Measurements from ENCODE around the gene GOLGA5.
"Not testable (repeated sequence)": the region's sequence is repeated elsewhere in the genome, so short reads cannot be mapped to it uniquely, and the experiment has no call there.

The GOLGA5 gene, protein sequence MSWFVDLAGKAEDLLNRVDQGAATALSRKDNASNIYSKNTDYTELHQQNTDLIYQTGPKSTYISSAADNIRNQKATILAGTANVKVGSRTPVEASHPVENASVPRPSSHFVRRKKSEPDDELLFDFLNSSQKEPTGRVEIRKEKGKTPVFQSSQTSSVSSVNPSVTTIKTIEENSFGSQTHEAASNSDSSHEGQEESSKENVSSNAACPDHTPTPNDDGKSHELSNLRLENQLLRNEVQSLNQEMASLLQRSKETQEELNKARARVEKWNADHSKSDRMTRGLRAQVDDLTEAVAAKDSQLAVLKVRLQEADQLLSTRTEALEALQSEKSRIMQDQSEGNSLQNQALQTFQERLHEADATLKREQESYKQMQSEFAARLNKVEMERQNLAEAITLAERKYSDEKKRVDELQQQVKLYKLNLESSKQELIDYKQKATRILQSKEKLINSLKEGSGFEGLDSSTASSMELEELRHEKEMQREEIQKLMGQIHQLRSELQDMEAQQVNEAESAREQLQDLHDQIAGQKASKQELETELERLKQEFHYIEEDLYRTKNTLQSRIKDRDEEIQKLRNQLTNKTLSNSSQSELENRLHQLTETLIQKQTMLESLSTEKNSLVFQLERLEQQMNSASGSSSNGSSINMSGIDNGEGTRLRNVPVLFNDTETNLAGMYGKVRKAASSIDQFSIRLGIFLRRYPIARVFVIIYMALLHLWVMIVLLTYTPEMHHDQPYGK

DNA sequence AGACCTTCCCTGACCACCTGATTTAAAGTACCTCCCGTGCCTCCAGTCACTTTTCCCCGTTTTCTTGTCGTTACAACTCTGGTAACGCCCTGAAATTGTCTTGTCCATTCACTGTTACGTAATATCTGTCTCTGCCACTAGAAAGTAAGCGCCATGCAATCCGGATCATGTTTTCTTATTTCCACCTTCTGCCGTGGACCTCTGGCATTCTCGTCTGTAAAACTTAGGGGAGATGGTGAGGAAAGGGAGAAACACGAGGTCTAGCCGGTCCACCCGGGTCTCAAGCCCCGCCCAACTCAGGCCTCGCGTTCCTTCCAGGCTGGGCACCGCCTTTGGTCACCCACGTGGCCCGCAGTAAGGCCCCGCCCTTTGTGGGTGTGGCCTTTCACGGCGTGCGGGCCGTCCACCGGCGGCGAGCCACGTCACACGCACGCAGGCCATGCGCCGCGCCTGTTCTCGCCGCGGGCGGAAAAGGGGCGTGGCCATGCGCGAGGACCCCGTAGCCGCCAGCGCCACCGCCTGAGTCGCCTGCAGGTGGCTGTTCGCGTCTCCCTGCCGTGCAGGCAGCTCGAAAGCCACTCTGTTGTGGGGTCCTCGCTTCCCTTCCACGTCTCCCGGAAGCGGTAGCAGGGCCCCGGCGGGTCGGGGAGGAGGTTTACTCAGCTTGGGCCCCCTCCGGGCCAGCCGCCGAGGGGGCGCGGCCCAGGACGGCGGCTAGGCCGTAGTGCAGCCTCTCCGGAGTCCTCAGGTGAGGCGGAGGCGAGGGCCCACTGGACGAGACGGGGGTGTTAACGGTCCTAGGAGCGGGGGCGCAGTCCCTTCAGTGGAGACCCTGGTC is at the start of gene GOLGA5:
TSS of gene GOLGA5 (plus strand) at position 597 of the 838 bp plus-strand sequence. CDS start 3,133 bp downstream, outside the sequence.
- peak; percentile 99 for DNase-seq

DNA sequence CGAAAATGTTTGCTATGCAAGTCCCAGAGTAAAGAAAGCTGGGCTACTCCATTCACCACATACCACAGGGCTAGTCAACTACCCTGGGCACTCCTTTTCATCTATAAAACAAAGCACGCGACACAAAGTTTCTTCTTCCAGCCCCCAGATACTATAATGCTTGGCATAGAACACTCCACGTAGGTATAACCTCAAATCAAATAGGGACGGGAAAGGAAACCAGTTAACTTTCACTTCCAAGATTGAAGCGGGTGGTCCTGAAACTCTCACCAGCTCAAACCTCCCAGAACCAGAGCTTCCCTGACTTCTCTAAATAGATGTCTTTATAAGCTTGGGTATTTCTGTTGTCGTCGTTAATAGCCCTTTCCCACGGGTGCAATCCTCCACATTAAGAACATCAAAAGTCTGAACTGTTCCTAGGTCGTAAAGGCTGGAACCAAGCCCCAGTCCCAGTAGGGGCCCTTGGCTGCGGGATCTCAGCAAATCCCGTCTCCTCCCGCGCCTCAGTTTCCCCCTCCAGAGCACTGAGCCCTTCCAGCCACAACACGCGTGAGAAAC is 46.3 kb upstream of the GOLGA5 start:
- DNase-seq = no peak

DNA sequence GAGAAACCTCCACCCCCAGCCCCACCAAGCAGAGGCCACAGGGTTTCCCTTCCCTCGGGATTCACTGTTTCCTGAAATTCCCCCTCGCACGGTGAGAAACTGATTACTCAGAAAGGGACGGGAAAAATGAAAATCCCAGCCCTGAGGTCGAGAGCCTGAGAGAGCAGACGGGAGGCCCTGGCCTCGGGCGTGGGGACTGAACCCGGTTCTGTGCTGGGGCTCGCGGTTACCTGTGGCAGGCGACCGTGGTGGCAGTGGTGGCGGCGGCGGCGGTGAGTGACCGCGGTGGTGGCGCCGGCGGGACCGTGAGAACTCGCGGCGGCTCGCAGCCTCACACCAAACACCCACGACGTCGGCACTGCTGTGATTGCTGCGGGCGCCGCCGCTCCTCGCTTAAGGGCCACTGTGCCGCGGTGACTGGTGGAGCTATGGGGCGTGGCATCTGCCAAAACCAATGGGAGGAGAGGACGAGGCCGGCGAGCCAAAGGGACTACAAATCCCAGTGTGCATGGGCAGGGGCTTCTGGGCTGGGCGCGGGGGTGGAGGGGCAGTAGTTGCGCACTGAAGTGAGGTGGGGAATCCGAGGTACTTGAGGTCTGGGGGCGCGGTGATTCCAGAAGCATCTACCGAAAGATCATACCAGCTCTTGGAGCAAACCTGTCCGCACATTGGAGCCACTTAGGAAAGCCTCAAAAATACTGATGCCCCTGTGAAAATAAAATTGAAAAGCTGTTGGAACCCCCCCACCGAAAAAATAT is 45.7 kb upstream of the GOLGA5 start, which contains the start of gene LGMN:
TSS of gene LGMN (minus strand) at position 369 of the 758 bp plus-strand sequence. CDS start 15,841 bp downstream, outside the sequence.
- no peak for DNase-seq

DNA sequence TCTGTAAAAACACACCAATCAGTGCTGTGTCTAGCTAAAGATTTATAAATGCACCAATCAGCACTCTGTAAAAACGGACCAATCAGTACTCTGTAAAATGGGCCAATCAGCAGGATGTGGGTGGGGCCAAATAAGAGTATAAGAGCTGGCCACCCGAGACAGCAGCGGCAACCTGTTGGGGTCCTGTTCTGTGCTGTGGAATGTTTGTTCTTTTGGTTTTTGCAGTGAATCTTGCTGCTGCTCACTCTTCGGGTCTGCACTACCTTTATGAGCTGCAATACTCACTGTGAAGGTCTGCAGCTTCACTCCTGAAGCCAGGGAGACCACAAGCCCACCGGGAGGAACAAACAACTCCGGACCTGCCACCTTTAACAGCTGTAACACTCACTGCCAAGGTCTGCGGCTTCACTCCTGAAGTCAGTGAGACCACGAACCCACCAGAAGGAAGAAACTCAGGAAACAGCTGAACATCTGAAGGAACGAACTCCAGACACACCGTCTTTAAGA is 43.8 kb upstream of the GOLGA5 start:
- peak; percentile 81 for DNase-seq

DNA sequence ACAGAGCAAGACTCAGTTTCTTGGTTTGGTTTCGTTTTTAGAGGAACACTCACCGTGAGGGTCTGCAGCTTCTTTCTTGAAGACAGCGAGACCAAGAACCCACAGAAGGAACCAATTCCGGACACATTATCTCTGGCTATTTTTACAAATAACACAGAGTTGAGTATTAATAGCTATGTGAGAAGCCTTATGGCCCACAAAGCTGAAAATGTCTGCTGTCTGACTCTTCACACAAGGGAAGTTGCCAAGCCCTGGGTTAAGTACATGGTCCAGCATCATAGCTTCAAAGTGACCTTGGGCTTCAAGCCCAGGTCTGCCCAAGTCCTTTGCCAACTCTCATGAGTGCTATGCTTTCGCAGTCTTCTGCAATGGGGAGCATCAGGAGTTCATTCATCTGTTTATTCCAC is 43.1 kb upstream of the GOLGA5 start:
- DNase-seq = no peak

DNA sequence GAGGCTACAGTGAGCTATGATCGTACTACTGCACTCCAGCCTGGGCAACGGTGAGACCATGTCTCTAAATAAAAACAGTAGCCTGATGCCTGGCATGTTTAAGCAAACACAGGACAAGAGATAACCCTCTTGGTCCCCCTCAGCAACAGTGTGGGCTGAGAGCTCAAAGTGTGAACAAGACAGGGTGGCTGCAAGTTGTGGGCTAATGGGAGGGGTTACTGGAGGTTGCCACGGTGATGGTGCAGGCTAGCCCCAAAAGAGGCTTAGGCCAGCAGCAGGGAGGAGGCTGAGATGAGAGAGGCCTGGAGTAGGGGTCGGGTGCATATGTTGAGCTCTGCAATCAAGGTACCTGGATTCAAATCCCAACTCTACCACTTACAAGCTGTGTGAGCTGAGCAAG is 42.3 kb upstream of the GOLGA5 start:
- DNase-seq = no peak

DNA sequence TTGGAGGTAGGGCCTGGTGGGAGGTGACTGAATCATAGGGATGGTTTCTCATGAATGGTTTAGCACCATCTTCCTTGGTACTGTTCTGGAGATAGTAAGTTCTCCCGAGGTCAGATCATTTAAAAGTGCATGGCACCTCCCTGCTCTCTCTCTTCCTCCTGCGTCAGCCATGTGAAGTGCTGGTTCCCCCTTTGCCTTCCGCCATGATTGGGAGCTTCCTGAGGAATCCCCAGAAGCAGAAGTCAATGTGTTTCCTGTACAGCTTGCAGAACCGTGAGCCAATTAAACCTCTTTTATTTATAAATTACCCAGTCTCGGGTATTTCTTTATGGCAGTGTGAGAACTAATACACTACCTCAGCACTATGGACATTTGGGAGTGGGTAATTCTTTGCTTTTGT is 40.9 kb upstream of the GOLGA5 start:
- peak; percentile 80 for DNase-seq

DNA sequence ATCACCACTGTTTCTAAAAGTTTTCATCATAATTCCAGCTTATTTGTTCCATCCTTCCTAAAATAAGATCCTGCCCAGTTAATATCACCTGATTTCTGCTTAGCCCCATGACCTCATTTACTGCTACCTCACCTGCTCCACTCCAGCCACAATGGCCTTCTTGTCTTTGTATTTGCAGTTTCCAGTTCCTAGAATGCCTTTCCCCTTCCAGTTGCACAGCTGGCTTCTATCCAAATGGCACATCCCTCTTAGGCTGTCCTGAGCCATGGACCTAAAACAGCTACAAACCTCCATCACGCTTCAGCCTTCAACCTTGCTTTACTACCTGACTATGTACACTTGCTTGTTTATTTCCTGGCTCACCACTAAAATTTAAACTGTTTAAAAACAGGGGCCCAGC is 39.1 kb upstream of the GOLGA5 start:
- DNase-seq = no peak

DNA sequence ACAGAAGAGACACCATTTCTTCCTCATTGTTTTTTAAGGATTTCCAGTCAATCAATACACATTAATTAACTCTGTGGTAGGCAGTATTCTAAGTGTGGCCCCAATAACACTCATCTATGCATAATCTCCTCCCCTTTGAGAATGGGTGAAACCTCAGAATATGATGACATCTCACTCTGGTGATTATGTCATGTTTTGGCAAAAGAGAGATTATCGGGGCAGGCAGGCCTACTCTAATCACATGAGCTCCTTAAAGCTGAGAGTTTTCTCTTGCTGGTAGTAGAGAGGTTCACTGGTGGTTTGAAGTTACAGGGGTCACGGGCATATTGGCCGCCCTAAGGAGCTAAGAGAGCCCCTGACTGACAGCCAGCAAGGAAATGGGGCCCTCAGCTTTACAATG is 38.6 kb upstream of the GOLGA5 start:
- no peak for DNase-seq

DNA sequence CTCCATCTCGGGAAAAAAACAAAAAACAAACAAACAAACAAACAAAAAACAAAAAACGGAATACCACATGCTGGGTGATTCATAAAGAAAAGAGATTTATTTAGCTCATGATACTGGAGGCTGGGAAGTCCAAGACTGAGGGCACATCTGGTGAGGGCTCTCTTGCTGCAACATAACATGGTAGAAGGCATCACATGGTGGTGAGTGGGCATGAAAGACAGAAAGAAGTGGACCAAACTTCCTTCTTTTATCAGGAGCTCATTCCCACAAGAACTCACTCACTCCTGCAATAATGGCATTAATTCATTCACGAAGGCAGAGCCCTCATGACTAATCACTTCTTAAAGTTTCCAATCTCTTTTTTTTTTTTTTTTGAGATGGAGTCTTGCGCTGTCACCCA is 37.7 kb upstream of the GOLGA5 start:
- DNase-seq = no peak

DNA sequence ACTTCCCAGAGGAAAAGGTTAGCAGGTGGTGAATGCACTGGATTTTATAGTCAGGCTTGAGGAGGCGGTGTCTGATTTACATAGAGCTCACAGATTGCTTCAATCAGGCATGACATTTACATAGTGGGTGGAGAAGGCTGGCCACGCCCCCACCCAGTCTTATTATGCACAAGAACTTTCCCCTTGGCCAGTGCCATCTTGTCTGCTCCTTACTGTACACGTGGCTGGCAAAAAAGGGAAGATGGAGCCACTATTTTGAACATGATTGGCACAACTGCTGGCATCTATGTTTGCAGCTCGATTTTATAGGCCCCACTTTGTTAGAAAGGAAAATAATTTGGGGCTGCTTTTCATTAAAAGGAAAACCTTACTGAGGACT is 34.8 kb upstream of the GOLGA5 start:
- no peak for DNase-seq

DNA sequence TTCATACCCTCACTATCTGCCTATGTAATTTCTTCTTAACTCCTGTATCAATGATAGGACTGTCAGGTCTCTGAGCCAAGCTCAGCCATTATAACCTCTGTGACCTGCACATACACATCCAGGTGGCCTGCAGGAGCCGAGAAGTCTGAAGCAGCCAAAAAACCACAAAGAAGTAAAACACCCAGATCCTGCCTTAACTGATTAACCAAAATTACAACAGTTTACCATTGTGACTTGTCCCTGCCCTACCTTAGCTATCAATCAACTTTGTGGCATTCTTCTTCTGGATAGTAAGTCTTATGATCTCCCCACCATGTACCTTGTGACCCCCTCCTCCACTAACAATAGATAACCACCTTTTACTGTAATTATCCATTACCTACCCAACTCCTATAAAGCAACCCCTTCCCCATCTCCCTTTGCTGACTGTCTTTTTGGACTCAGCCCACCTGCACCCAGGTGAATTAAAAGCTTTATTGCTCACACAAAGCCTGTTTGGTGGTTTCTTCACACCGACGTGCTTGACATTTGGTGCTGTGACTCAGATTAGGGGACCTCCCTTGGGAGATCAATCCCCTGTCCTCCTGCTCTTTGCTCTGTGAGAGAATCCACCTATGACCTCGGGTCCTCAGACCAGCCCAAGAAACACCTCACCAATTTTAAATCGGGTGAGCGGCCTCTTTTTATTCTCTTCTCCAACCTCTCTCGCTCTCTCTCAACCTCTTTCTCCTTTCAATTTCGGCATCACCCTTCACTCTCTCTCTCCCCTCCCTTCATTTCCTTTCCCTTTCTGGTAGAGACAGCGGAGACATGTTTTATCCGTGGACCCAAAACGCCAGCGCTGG is 34.2 kb upstream of the GOLGA5 start:
- no peak for DNase-seq

DNA sequence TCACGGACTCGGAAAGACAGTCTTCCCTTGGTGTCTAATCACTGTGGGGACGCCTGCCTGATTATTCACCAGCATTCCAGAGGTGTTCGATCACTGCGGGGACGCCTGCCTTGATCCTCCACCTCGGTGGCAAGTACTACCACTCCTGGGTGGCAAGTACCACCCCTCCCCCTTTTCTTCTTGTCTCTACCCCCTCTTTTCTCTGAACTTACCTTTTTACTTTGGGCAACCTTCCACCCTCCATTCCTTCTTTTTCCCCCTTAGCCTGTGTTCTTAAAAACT is 33.6 kb upstream of the GOLGA5 start:
- DNase-seq = no peak

DNA sequence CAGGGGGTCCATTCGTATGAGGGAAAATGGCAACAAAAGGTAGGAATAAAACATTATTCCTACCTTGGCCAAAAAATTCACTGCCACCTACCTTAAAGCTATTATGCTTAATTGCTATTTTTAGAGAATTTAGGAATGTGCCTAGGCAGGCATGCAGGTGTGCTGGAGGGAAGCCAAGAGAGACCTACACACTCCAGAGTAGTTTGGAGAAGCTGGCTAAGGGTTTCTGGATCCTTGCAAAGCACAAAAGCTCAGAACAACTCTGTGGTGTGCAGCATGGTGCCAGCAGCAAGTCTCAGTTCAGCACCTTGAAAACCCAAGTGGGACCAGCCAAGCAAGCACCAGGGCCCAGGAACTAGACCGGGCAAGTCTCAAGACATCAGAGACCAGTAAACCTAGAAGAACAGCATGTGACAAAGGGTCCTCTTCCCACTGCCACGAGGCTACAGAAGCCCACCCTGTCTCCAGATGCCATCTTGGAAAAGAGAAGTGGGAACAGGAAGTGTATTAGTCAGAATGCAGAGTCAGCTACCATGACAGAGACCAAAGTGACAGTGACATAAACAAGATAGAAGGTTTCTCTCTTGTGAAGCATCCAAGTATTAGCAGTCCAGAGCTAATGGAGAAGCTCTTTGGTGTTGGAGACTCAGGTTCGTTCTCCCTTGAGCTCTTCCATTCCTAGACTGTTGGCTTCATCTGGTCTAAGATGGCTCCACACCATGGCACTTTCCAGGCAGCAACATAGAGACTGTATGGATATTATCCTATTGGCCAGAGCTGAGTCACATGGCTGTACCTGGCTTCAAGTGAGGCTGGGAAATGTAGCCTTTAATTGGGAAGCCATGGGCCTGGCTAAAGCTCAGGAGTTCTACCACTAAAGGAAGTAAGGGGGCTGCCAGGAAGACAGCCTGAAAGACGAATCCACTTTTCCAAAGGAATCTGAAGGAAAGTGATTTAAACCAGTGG is 30.2 kb upstream of the GOLGA5 start:
- not testable (repeated sequence) for DNase-seq

DNA sequence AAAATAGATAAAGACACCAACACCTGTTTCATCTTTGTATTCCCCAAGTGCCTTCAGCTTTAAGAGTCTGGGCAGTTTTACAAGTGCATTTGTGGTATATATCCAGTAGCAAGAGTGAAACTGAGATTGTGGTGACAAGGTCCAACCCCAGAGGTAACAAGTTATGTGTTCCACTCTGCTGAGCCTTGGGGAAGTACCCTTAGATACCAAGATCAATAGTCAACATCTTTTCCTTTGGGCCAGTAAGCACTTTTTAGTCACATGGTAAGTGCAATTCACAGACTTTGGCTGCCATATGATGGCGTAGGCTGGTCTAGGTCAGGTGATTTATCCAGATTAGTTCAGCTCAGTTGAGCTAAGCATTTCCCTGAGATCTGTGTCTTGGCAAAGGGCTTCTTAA is 25.9 kb upstream of the GOLGA5 start:
- not testable (repeated sequence) for DNase-seq

DNA sequence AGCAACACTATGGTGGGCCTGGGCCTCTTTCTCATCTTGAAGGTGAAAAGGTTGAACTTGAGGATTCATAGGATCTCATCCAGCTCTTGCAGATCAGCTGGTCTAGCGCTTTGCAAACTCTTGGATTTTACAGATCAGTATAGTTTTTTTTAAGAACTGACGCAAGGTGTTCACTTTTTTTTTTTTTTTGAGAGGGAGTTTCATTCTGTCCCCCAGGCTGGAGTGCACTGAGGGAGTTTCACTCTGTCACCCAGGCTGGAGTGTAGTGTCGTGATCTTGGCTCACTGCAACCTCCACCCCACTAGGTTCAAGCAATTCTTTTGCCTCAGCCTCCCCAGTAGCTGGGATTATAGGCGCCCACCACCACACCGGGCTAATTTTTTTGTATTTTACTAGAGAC is 25.3 kb upstream of the GOLGA5 start:
- DNase-seq = no peak

DNA sequence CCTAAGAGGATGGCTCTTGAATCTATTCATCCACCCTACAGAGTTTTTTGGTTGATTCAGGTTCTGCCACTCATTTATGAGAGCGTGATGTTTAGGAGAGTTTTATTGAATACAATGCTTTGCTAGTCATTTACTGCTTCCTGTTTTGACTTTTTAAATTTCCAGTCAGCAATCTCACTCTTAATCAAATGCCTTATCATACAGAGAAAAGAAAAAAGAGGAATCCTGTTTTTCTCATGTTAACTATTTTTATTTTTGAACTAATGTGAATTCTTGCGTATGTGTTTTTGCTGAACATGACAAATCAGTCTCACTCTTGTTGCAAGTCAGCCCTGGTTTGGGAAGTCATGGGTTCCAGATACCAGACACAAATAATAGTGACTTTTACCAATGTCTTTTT is 23.6 kb upstream of the GOLGA5 start:
- no peak for DNase-seq

DNA sequence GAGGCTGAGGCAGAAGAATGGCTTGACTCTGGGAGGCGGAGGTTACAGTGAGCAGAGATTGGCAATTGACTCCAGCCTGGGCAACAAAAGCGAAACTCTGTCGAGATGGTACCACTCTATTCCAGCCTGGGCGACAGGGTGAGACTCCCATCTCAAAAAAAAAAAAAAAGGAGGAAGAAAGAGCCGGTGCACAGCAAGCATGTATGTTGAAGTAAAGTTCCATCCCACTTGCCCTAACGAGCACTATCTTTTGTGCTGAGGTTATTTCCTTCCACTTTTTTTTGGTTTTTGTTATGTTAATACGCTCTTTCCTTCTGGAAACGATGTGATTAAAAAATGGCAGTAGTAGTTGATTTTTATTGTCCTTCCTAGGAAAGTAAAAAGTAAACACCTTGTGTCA is 19.5 kb upstream of the GOLGA5 start:
- no peak for DNase-seq

DNA sequence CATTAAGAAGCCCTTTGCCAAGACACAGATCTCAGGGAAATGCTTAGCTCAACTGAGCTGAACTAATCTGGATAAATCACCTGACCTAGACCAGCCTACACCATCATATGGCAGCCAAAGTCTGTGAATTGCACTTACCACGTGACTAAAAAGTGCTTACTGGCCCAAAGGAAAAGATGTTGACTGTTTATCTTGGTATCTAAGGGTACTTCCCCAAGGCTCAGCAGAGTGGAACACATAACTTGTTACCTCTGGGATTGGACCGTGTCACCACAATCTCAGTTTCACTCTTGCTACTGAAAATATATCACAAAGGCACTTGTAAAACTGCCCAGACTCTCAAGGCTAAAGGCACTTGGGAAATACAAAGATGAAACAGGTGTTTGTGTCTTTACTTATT is 18.8 kb upstream of the GOLGA5 start:
- not testable (repeated sequence) for DNase-seq
